GM21526 (cell line): Measurements from ENCODE around the gene C11orf21.
A peak's percentile ranks its signal among the peaks of the same experiment; 100 is the strongest.

Experiments used
- ATAC-seq: cut with Tn5 transposase; IDR thresholded peaks from one replicate; pipeline ENCODE4 v1.9.1; 2021; ENCODE audit warnings: moderate library complexity; ENCODE audit not compliant: unreplicated experiment, low FRiP score

C11orf21 gene

GRCh38 chr11:2275334-2276279, 26.1 kb downstream of the C11orf21 start:
- ATAC-seq, result no peak

GRCh38 chr11:2273771-2274170, 27.9 kb downstream of the C11orf21 start:
- ATAC-seq, result no peak

- ATAC-seq, result no peak
Measured at GRCh38 chr11:2273311-2273710, 28.4 kb downstream of the C11orf21 start.

- ATAC-seq, result no peak
Measured at GRCh38 chr11:2272946-2273280, 28.8 kb downstream of the C11orf21 start.

GRCh38 chr11:2272228-2272945, 29.3 kb downstream of the C11orf21 start:
- ATAC-seq, result no peak

- ATAC-seq, result no peak
Measured at GRCh38 chr11:2271327-2272227, 30.1 kb downstream of the C11orf21 start.

GRCh38 chr11:2271077-2271326, 30.7 kb downstream of the C11orf21 start:
- no peak for ATAC-seq

GRCh38 chr11:2270322-2271076, 31.2 kb downstream of the C11orf21 start, which contains the start of gene ASCL2:
Gene ASCL2, minus strand, starts transcription at chr11:2270588. Its CDS starts 256 bp downstream, at chr11:2270332.
- no peak for ATAC-seq

GRCh38 chr11:2269601-2270321, 32.0 kb downstream of the C11orf21 start:
- ATAC-seq, result no peak

- ATAC-seq, result no peak
Measured at GRCh38 chr11:2268729-2269600, 32.8 kb downstream of the C11orf21 start.

- ATAC-seq, result no peak
Measured at GRCh38 chr11:2267851-2268728, 33.6 kb downstream of the C11orf21 start.

- ATAC-seq, result no peak
Measured at GRCh38 chr11:2267306-2267850, 34.3 kb downstream of the C11orf21 start.

GRCh38 chr11:2266586-2267305, 35.0 kb downstream of the C11orf21 start:
- ATAC-seq, result no peak

GRCh38 chr11:2265854-2266585, 35.7 kb downstream of the C11orf21 start:
- ATAC-seq, result no peak

GRCh38 chr11:2265396-2265795, 36.3 kb downstream of the C11orf21 start:
- peak; percentile 46 for ATAC-seq
